ENCODE results near the gene SEMA4G. TPM values are rescaled to one million over a fixed set of nuclear protein-coding genes. Genes with fewer than 3 reads are reported as not detected.
A peak's percentile ranks its signal among the peaks of the same experiment; 100 is the strongest.

Gene SEMA4G
- total RNA-seq, 1 experiment from 2014 or later: 29.4 TPM

- intact Hi-C loops (cut with micrococcal nuclease): no loop called here
- ChIA-PET RAD21 (ENCODE audit: low non-redundant PET in 1 of 2, low total read pairs in 2 of 2, uncharacterized antibody in 2 of 2, unreplicated experiment in 2 of 2) (no interaction called here), CTCF (interaction anchor here (1.6 kb wide), 1 partner anchor 9 kb away, joined by 4 read pairs; no protein-coding TSS in a partner anchor), POLR2A (no interaction called here)
- no TSS peak for BruUV-seq (replicated peaks)
- DNase-seq (ENCODE audit: low read depth, low spot score) (no peak), ATAC-seq (no peak)
- Histone ChIP-seq H3K4me2 (ENCODE audit: low read length) (peak overlapping the region; percentile 96), H3K4me1 (ENCODE audit: control insufficient read depth in 1 of 2, insufficient read depth in 2 of 2, low read length in 2 of 2) (peaks cover 10 to 33% of the 10 kb centered on the region in 2 experiments; a peak in 3 of 4 replicates), H3K27ac (ENCODE audit: low read depth, low read length) (no peak overlapping the region), H3K9me2 (ENCODE audit: insufficient read depth) (no peaks in the 10 kb centered on the region), H3K9ac (ENCODE audit: low read length) (0 out of 2 replicates have a peak overlapping the region, but pooled peaks have one; percentile 96), H2AFZ (ENCODE audit: low read depth, low read length, poor library complexity, severe bottlenecking) (no peak overlapping the region), H3K27me3 (ENCODE audit: insufficient read depth, low read length) (no peaks in the 10 kb centered on the region), H3K9me3 (ENCODE audit: control insufficient read depth in 1 of 2, insufficient read depth in 1 of 2, low read depth in 1 of 2, low read length in 2 of 2) (no peaks in the 10 kb centered on the region), H4K20me1 (ENCODE audit: insufficient read depth) (no peaks in the 10 kb centered on the region; the same call in 1 of the 2 replicates), H3K4me3 (replicated peaks in 1 of 2; ENCODE audit: low read depth in 1 of 2, low read length in 2 of 2) (0 out of 4 replicates have a peak overlapping the region, but pooled peaks of 1 of the 2 experiments have one; percentile 96), H3K79me2 (ENCODE audit: insufficient read depth, low read length) (peaks cover 62% of the 10 kb centered on the region), H3K36me3 (ENCODE audit: control insufficient read depth in 1 of 2, insufficient read depth in 2 of 2, low read length in 2 of 2) (peaks cover 29 to 45% of the 10 kb centered on the region in 2 experiments)
- no peak for TF ChIP-seq CEBPB (IDR thresholded peaks at IDR 0.05; ENCODE audit: low read depth)
- no peak for TF ChIP-seq RAD21 (IDR thresholded peaks at IDR 0.05; ENCODE audit: low read depth)
- no peak for TF ChIP-seq CBX3 (IDR thresholded peaks at IDR 0.05; ENCODE audit: low read depth)
- no peak for TF ChIP-seq ZFX (IDR thresholded peaks at IDR 0.05)
- TF ChIP-seq JUND (IDR thresholded peaks at IDR 0.05): no peak
- no peak for TF ChIP-seq REST (IDR thresholded peaks at IDR 0.05; ENCODE audit: low read depth)
- TF ChIP-seq YY1 (IDR thresholded peaks at IDR 0.05; ENCODE audit: extremely low read depth, insufficient replicate concordance, low read depth, low read length): no peak
- TF ChIP-seq TCF7L2 (IDR thresholded peaks at IDR 0.05; ENCODE audit: borderline replicate concordance, extremely low read depth, insufficient read depth, insufficient read length): no peak
- TF ChIP-seq EZH2phosphoT487 (IDR thresholded peaks at IDR 0.05; ENCODE audit: borderline replicate concordance): no peak
- no peak for TF ChIP-seq ELF1 (IDR thresholded peaks at IDR 0.05; ENCODE audit: borderline replicate concordance, low read depth)
- no peak for TF ChIP-seq SP1 (IDR thresholded peaks at IDR 0.05; ENCODE audit: low read depth)
- TF ChIP-seq POLR2AphosphoS5 (IDR thresholded peaks at IDR 0.05; ENCODE audit: low read depth, low read length): no peak
- no peak for TF ChIP-seq SRF (IDR thresholded peaks at IDR 0.05; ENCODE audit: low read depth)
- TF ChIP-seq POLR2A (IDR thresholded peaks at IDR 0.05; ENCODE audit: borderline replicate concordance, extremely low read depth, insufficient read depth, insufficient read length): no peak
- TF ChIP-seq EZH2 (IDR thresholded peaks at IDR 0.05): no peak
- TF ChIP-seq EGR1 (IDR thresholded peaks at IDR 0.05; ENCODE audit: low read depth): no peak
- TF ChIP-seq ZBTB33 (IDR thresholded peaks at IDR 0.05; ENCODE audit: extremely low read depth, insufficient replicate concordance, low read length): no peak
- TF ChIP-seq FOSL1 (IDR thresholded peaks at IDR 0.05; ENCODE audit: low read depth): no peak
- TF ChIP-seq ZNF274 (IDR thresholded peaks at IDR 0.05; ENCODE audit: low read depth, low read length): no peak
- TF ChIP-seq MAX (IDR thresholded peaks at IDR 0.05): no peak
Measured at GRCh38 chr10:100989088-100989487, 19.8 kb downstream of the SEMA4G start.

Measured in HCT116 (cell line).